ENCODE measurements around the gene IL18.
"Not testable (repeated sequence)": the region's sequence is repeated elsewhere in the genome, so short reads cannot be mapped to it uniquely, and the experiment has no call there.

GRCh38 chr11:112199101-112199500 is 35.2 kb upstream of the IL18 start:
- not testable (repeated sequence) for TF ChIP-seq FOXM1 (IDR thresholded peaks at IDR 0.05; ENCODE audit: borderline replicate concordance); TARDBP (IDR thresholded peaks at IDR 0.05); BHLHE40 (IDR thresholded peaks at IDR 0.05; ENCODE audit: borderline replicate concordance)

Data from HEK293T (cell line).